B cell (primary cell): ENCODE measurements around the gene RSPH6A. TPM values are rescaled to one million over a fixed set of nuclear protein-coding genes. Genes with fewer than 3 reads are reported as not detected.
"Not testable (repeated sequence)": the region's sequence is repeated elsewhere in the genome, so short reads cannot be mapped to it uniquely, and the experiment has no call there.

Source experiments
- ATAC-seq: fragments of 200-7000 bp; cut with Tn5 transposase; one replicate; pipeline ENCODE4 v1.10.0; 2021; ENCODE audit warnings: low read depth, mild to moderate bottlenecking, moderate number of reproducible peaks, moderate library complexity
- CTCF ChIA-PET: fragments of 350-600 bp; sonication (Branson Sonifier 250); formaldehyde crosslinking; loops from one replicate; lab custom pipeline; 2021; ENCODE audit warnings: antibody characterized with exemption, inconsistent platforms; lab: Charles Lee
- POLR2A ChIA-PET: fragments of 350-600 bp; sonication (Branson Sonifier 250); formaldehyde crosslinking; loops from one replicate; lab custom pipeline; 2021; ENCODE audit warnings: antibody characterized with exemption; lab: Charles Lee
- DNase-seq: peaks from one replicate; pipeline ENCODE4 v3.0.0; 2013
- H2AFZ ChIP-seq: 2 replicates; pipeline ENCODE4 v1.6.1; 2012; ENCODE audit warnings: mild to moderate bottlenecking, low read depth, low read length; ENCODE audit not compliant: insufficient read depth, poor library complexity, severe bottlenecking
- H3K27ac ChIP-seq, 2 donors: 1 replicate in 1 of 2; 2 replicates in 1 of 2; pipeline ENCODE4 v1.5.1; 2012 to 2013; ENCODE audit warnings: low read length in 2 of 2, mild to moderate bottlenecking in 2 of 2, moderate library complexity in 1 of 2
- H3K27me3 ChIP-seq, 4 experiments: fragments of 200-600 bp in 1 of 4; sonication (generic) in 1 of 4; replicated peaks in 1 of 4; 1 replicate in 2 of 4; 2 replicates in 2 of 4; pipeline versions ENCODE4 v1.6.1 to v1.7.0; 2013 to 2016; ENCODE audit warnings: low read length in 3 of 4, mild to moderate bottlenecking in 2 of 4, mixed read lengths in 1 of 4, moderate library complexity in 1 of 4; ENCODE audit not compliant: insufficient read depth in 4 of 4, control insufficient read depth in 3 of 4; ENCODE audit errors: control extremely low read depth in 1 of 4
- H3K36me3 ChIP-seq, 2 experiments: replicated peaks in 1 of 2; 1 replicate in 1 of 2; 2 replicates in 1 of 2; pipeline versions ENCODE4 v1.6.1 to v1.7.1; 2013; ENCODE audit warnings: low read length in 1 of 2; ENCODE audit not compliant: insufficient read depth in 2 of 2, control insufficient read depth in 1 of 2; ENCODE audit errors: control extremely low read depth in 1 of 2, extremely low read depth in 1 of 2
- H3K4me1 ChIP-seq, 2 donors: fragments of 200-600 bp in 1 of 2; sonication (generic) in 1 of 2; 1 replicate in 1 of 2; 2 replicates in 1 of 2; pipeline versions ENCODE4 v1.5.1 to v1.6.1; 2013 to 2017; ENCODE audit warnings: low read length in 2 of 2; ENCODE audit not compliant: control insufficient read depth in 2 of 2, insufficient read depth in 2 of 2
- H3K4me2 ChIP-seq: replicated peaks from 2 replicates; pipeline ENCODE3; 2012; ENCODE audit warnings: mild to moderate bottlenecking, low read depth, low read length; ENCODE audit not compliant: poor library complexity, severe bottlenecking
- H3K4me3 ChIP-seq, 5 experiments: fragments of 200-600 bp in 1 of 5; sonication (generic) in 1 of 5; 1 replicate in 3 of 5; 2 replicates in 2 of 5; pipeline versions ENCODE4 v1.5.1 to v1.7.0; 2011 to 2016; ENCODE audit warnings: low read length in 4 of 5, mild to moderate bottlenecking in 4 of 5, low read depth in 2 of 5, control low read depth in 1 of 5, moderate library complexity in 1 of 5; ENCODE audit not compliant: insufficient read depth in 1 of 5; ENCODE audit errors: control extremely low read depth in 1 of 5, extremely low read depth in 1 of 5
- H3K79me2 ChIP-seq: fragments of 200-600 bp; sonication (generic); one replicate; pipeline ENCODE4 v1.6.0; 2016; ENCODE audit warnings: low read length; ENCODE audit not compliant: control insufficient read depth, insufficient read depth
- H3K9ac ChIP-seq: fragments of 200-600 bp; sonication (generic); 2 replicates; pipeline ENCODE4 v1.6.1; 2017; ENCODE audit warnings: mild to moderate bottlenecking, low read length, moderate library complexity
- H3K9me3 ChIP-seq, 3 donors: one replicate each; pipeline versions ENCODE4 v1.6.1 to v1.7.1; 2013; ENCODE audit warnings: low read length in 2 of 3; ENCODE audit not compliant: control insufficient read depth in 2 of 3, insufficient read depth in 1 of 3; ENCODE audit errors: control extremely low read depth in 1 of 3
- H4K20me1 ChIP-seq: 2 replicates; pipeline ENCODE4 v1.6.0; 2012; ENCODE audit warnings: mild to moderate bottlenecking, low read length; ENCODE audit not compliant: insufficient read depth, control insufficient read depth, poor library complexity, severe bottlenecking
- H3K27ac Mint-ChIP-seq: one replicate; pipeline ENCODE4 v1.8.0; 2021; ENCODE audit warnings: mixed read lengths
- H3K27me3 Mint-ChIP-seq: one replicate; pipeline ENCODE4 v1.8.0; 2021; ENCODE audit warnings: mixed read lengths
- H3K4me1 Mint-ChIP-seq: one replicate; pipeline ENCODE4 v1.8.0; 2021; ENCODE audit warnings: mixed read lengths
- H3K4me3 Mint-ChIP-seq: one replicate; pipeline ENCODE4 v1.8.0; 2021; ENCODE audit warnings: mixed read lengths
- H3K9me3 Mint-ChIP-seq: one replicate; pipeline ENCODE4 v1.8.0; 2022; ENCODE audit warnings: mixed read lengths; ENCODE audit not compliant: insufficient read depth
- CTCF ChIP-seq: fragments of 200-600 bp; IDR thresholded peaks from one replicate; pipeline ENCODE4 v1.8.0; 2022; ENCODE audit warnings: antibody characterized with exemption, mild to moderate bottlenecking
- EZH2 ChIP-seq: IDR thresholded peaks from 2 replicates; pipeline ENCODE4 v1.6.1; 2012; ENCODE audit warnings: borderline replicate concordance, low read depth, mild to moderate bottlenecking, moderate library complexity, low read length; ENCODE audit not compliant: insufficient read depth, poor library complexity, severe bottlenecking
- WGBS: methylation state at CpG from one replicate; pipeline ENCODE4 v1.1.5; 2013; ENCODE audit warnings: missing lambda C conversion rate; ENCODE audit not compliant: insufficient coverage; 5-methylcytosine and 5-hydroxymethylcytosine counted together
- intact Hi-C: fragments of 100-400 bp; cut with micrococcal nuclease; formaldehyde crosslinking; loops from one replicate; pipeline ENCODE4 v1.10.0; 2022
- polyA plus RNA-seq: library from polyadenylated mRNA; depleted of rRNA; stranded (reverse); fragments of >200 nt; gene quantifications from 2 replicates; pipeline ENCODE4 v1.2.3, GENCODE V29; 2012
- total RNA-seq, 2 donors: library from RNA; stranded (reverse); fragments of 120-200 nt in 1 of 2; gene quantifications; 1 replicate in 1 of 2; 2 replicates in 1 of 2; pipeline versions ENCODE4 v1.2.3 to v1.2.4, GENCODE V29; 2013 to 2022

Gene RSPH6A
- total and polyA plus RNA-seq, 2 donors (not counting 1 experiment from before 2014, with no cell fraction given): 0.03 to 0.62 TPM

- intact Hi-C loops: no loop called here
- no peaks in the 10 kb centered on the region for H3K4me1 Mint-ChIP-seq
- H3K4me3 ChIP-seq: no peak overlapping the region
- H3K27me3 ChIP-seq: peaks cover 0 to 2% (median 0%) of the 10 kb centered on the region in 4 experiments
- H3K36me3 ChIP-seq: no peaks in the 10 kb centered on the region
- H3K9me3 ChIP-seq: no peaks in the 10 kb centered on the region
- H3K4me3 Mint-ChIP-seq: no peak overlapping the region
- ATAC-seq: no peak
- WGBS: 67% methylated on average over 5 of the region's 6 CpGs
- H3K79me2 ChIP-seq: no peaks in the 10 kb centered on the region
- H4K20me1 ChIP-seq: no peaks in the 10 kb centered on the region
- H3K4me2 ChIP-seq: no peak overlapping the region
- no peak overlapping the region for H2AFZ ChIP-seq
- CTCF ChIA-PET: no interaction called here
- no peak for DNase-seq
- H3K4me1 ChIP-seq: no peaks in the 10 kb centered on the region
- POLR2A ChIA-PET: no interaction called here
- H3K27me3 Mint-ChIP-seq: peaks cover 6% of the 10 kb centered on the region
- H3K9me3 Mint-ChIP-seq: no peaks in the 10 kb centered on the region
- H3K27ac ChIP-seq: no peak overlapping the region
- H3K27ac Mint-ChIP-seq: no peak overlapping the region
- no peak overlapping the region for H3K9ac ChIP-seq
- TF ChIP-seq CTCF (no peak), EZH2 (no peak)
These were observed 61.6 kb downstream of the RSPH6A start for GRCh38 chr19:45753548-45753947.

GRCh38 chr19:45752639-45753038, 62.5 kb downstream of the RSPH6A start:
- POLR2A ChIA-PET: no interaction called here
- Histone ChIP-seq H3K9me3 (no peaks in the 10 kb centered on the region), H3K27ac (no peak overlapping the region), H4K20me1 (no peaks in the 10 kb centered on the region), H3K9ac (no peak overlapping the region), H3K4me1 (no peaks in the 10 kb centered on the region), H3K27me3 (peaks cover 0 to 2% (median 0%) of the 10 kb centered on the region in 4 experiments), H3K36me3 (no peaks in the 10 kb centered on the region), H3K79me2 (no peaks in the 10 kb centered on the region), H2AFZ (no peak overlapping the region), H3K4me2 (no peak overlapping the region), H3K4me3 (no peak overlapping the region)
- no peak overlapping the region for H3K4me3 Mint-ChIP-seq
- H3K27ac Mint-ChIP-seq: no peak overlapping the region
- ATAC-seq (no peak), DNase-seq (no peak)
- WGBS: 92% methylated on average over 6 of the region's 12 CpGs
- no peaks in the 10 kb centered on the region for H3K9me3 Mint-ChIP-seq
- TF ChIP-seq CTCF (no peak), EZH2 (no peak)
- CTCF ChIA-PET: no interaction called here
- no peaks in the 10 kb centered on the region for H3K4me1 Mint-ChIP-seq
- peaks cover 6% of the 10 kb centered on the region for H3K27me3 Mint-ChIP-seq
- intact Hi-C loops: no loop called here

GRCh38 chr19:45751483-45751882, 63.6 kb downstream of the RSPH6A start:
- H3K79me2 ChIP-seq, H3K27ac Mint-ChIP-seq, H3K27ac ChIP-seq, H3K4me3 ChIP-seq, CTCF ChIA-PET, H3K4me1 ChIP-seq, H3K9ac ChIP-seq, H3K9me3 ChIP-seq, H3K36me3 ChIP-seq, DNase-seq, intact Hi-C loops, H3K9me3 Mint-ChIP-seq, H3K4me1 Mint-ChIP-seq, H3K4me2 ChIP-seq, ATAC-seq, H4K20me1 ChIP-seq, H2AFZ ChIP-seq, H3K27me3 ChIP-seq, H3K4me3 Mint-ChIP-seq: not testable (repeated sequence)
- 80% methylated on average over 1 of the region's 10 CpGs for WGBS
- peaks cover 11% of the 10 kb centered on the region for H3K27me3 Mint-ChIP-seq
- POLR2A ChIA-PET: interaction anchor here (0.7 kb wide), 1 partner anchor 1478 kb away, joined by 7 read pairs; no protein-coding TSS in a partner anchor
